Activated CD4-positive, alpha-beta T cell treated with anti-CD3 and anti-CD28 coated beads, Interleukin-2, amount 10 ng/mL, durations not matched to agents 7 days and 5 days (primary cell): Measurements from ENCODE around the gene SLC15A3. TPM values are rescaled to one million over a fixed set of nuclear protein-coding genes. Genes with fewer than 3 reads are reported as not detected.

Experiments
- CTCF ChIA-PET: fragments of 350-600 bp; sonication (Branson Sonifier 250); formaldehyde crosslinking; loops from one replicate; lab custom pipeline; 2021; ENCODE audit warnings: antibody characterized with exemption; lab: Charles Lee
- POLR2A ChIA-PET: fragments of 350-600 bp; sonication (Branson Sonifier 250); formaldehyde crosslinking; loops from one replicate; lab custom pipeline; 2021; ENCODE audit warnings: antibody characterized with exemption; lab: Charles Lee
- DNase-seq: peaks from one replicate; pipeline ENCODE4 v3.0.0-alpha.2; 2020
- H3K27ac Mint-ChIP-seq: one replicate; pipeline ENCODE4 v1.8.0; 2021; ENCODE audit warnings: mild to moderate bottlenecking, moderate library complexity, mixed read lengths
- H3K27me3 Mint-ChIP-seq: one replicate; pipeline ENCODE4 v1.8.0; 2021; ENCODE audit warnings: mixed read lengths
- H3K36me3 Mint-ChIP-seq: one replicate; pipeline ENCODE4 v1.8.0; 2021; ENCODE audit warnings: low read depth, mixed read lengths
- H3K4me1 Mint-ChIP-seq: one replicate; pipeline ENCODE4 v1.8.0; 2021; ENCODE audit warnings: mixed read lengths
- H3K4me3 Mint-ChIP-seq: one replicate; pipeline ENCODE4 v1.8.0; 2021; ENCODE audit warnings: mild to moderate bottlenecking, moderate library complexity, mixed read lengths
- H3K9me3 Mint-ChIP-seq: one replicate; pipeline ENCODE4 v1.8.0; 2021; ENCODE audit warnings: mixed read lengths
- total RNA-seq, 2 experiments: library from RNA; stranded (reverse); gene quantifications; one replicate each; pipeline ENCODE4 v1.2.3, GENCODE V29; 2021

SLC15A3 gene
- total RNA-seq = 1 to 10 TPM; 4.0 to 4.2 TPM

- peak; percentile 50 for DNase-seq
- Mint-ChIP-seq H3K4me1 (peaks cover 32% of the 10 kb centered on the region), H3K9me3 (no peaks in the 10 kb centered on the region), H3K27ac (peak within 1 kb of the TSS; percentile 86), H3K27me3 (peaks cover 16% of the 10 kb centered on the region), H3K4me3 (peak within 1 kb of the TSS; percentile 74), H3K36me3 (no peaks in the 10 kb centered on the region)
- CTCF ChIA-PET = interaction anchor here (1.6 kb wide), 1 partner anchor 14 kb away, joined by 5 read pairs; no protein-coding TSS in a partner anchor
- POLR2A ChIA-PET = no interaction called here
These were observed at the start of gene SLC15A3 for GRCh38 chr11:60951904-60952741. TSS of gene SLC15A3 (minus strand) at chr11:60952176. CDS start at chr11:60951551, 625 bp downstream.

GRCh38 chr11:61000426-61000825, 48.5 kb upstream of the SLC15A3 start:
- Mint-ChIP-seq H3K27me3 (no peaks in the 10 kb centered on the region), H3K9me3 (no peaks in the 10 kb centered on the region), H3K27ac (peak overlapping the region; percentile 54), H3K4me3 (no peak overlapping the region), H3K36me3 (peaks cover 68% of the 10 kb centered on the region), H3K4me1 (peaks cover 76% of the 10 kb centered on the region)
- DNase-seq = no peak
- POLR2A ChIA-PET = no interaction called here
- CTCF ChIA-PET = interaction anchor here (0.7 kb wide), 1 partner anchor 27 kb away, joined by 3 read pairs; no protein-coding TSS in a partner anchor

- POLR2A ChIA-PET = interaction anchor here (0.6 kb wide), 1 partner anchor 85 kb away, joined by 3 read pairs; no protein-coding TSS in a partner anchor
- H3K4me3 Mint-ChIP-seq = no peak overlapping the region
- CTCF ChIA-PET = interaction anchor here (0.9 to 1.8 kb wide), 4 partner anchors 10 to 37 kb away, joined by 3 to 4 read pairs (median 4); partner anchors contain the start of gene CD6
- H3K27me3 Mint-ChIP-seq = no peaks in the 10 kb centered on the region
- H3K9me3 Mint-ChIP-seq = no peaks in the 10 kb centered on the region
- H3K4me1 Mint-ChIP-seq = peaks cover 69% of the 10 kb centered on the region
- peak overlapping the region; percentile 87 for H3K27ac Mint-ChIP-seq
- peaks cover 66% of the 10 kb centered on the region for H3K36me3 Mint-ChIP-seq
- DNase-seq = no peak
These were observed 44.6 kb upstream of the SLC15A3 start for GRCh38 chr11:60996381-60997138.

- H3K27me3 Mint-ChIP-seq = no peaks in the 10 kb centered on the region
- peaks cover 69% of the 10 kb centered on the region for H3K36me3 Mint-ChIP-seq
- CTCF ChIA-PET = interaction anchor here (0.9 to 1.8 kb wide), 4 partner anchors 9 to 38 kb away, joined by 3 to 4 read pairs (median 4); partner anchors contain the start of gene CD6
- peaks cover 72% of the 10 kb centered on the region for H3K4me1 Mint-ChIP-seq
- H3K4me3 Mint-ChIP-seq = no peak overlapping the region
- POLR2A ChIA-PET = no interaction called here
- H3K9me3 Mint-ChIP-seq = no peaks in the 10 kb centered on the region
- DNase-seq = no peak
- H3K27ac Mint-ChIP-seq = peak overlapping the region; percentile 87
These were observed 43.8 kb upstream of the SLC15A3 start for GRCh38 chr11:60995798-60996197.

- Mint-ChIP-seq H3K9me3 (no peaks in the 10 kb centered on the region), H3K36me3 (peaks cover 72% of the 10 kb centered on the region), H3K4me1 (peaks cover 74% of the 10 kb centered on the region), H3K27me3 (no peaks in the 10 kb centered on the region), H3K4me3 (peak overlapping the region; percentile 43), H3K27ac (peak overlapping the region; percentile 87)
- peak; percentile 47 for DNase-seq
- CTCF ChIA-PET = interaction anchor here (1.1 to 1.8 kb wide), 5 partner anchors 10 to 33 kb away, joined by 3 to 9 read pairs (median 5); partner anchors contain the start of gene CD6
- POLR2A ChIA-PET = no interaction called here
These were observed 42.6 kb upstream of the SLC15A3 start for GRCh38 chr11:60994541-60995080.

DNA sequence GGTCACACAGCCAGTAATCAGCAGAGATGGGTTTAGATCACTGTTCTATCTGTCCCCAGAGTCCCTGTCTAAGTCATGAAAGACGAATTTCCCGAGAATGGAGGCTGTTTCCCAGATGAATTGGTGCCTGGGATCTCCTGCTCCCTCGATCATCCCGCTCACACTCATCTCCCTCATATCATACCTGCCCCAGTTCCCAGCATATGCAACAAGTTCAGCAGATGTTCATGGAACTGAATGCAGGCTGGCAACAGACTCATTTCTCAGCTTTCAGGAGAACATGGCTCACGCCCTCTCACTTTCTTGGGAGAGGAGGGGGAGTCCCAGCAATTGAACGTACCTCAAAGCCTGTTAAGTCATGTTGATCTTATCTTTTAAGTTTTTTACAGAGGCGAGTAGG, 41.6 kb upstream of the SLC15A3 start:
- peak overlapping the region; percentile 87 for H3K27ac Mint-ChIP-seq
- CTCF ChIA-PET = interaction anchor here (0.5 to 1.9 kb wide), 7 partner anchors 11 to 135 kb away, joined by 3 to 6 read pairs (median 3); no protein-coding TSS in a partner anchor
- POLR2A ChIA-PET = no interaction called here
- peaks cover 78% of the 10 kb centered on the region for H3K4me1 Mint-ChIP-seq
- peak overlapping the region; percentile 59 for H3K4me3 Mint-ChIP-seq
- peaks cover 78% of the 10 kb centered on the region for H3K36me3 Mint-ChIP-seq
- H3K27me3 Mint-ChIP-seq = no peaks in the 10 kb centered on the region
- DNase-seq = no peak
- no peaks in the 10 kb centered on the region for H3K9me3 Mint-ChIP-seq

DNA sequence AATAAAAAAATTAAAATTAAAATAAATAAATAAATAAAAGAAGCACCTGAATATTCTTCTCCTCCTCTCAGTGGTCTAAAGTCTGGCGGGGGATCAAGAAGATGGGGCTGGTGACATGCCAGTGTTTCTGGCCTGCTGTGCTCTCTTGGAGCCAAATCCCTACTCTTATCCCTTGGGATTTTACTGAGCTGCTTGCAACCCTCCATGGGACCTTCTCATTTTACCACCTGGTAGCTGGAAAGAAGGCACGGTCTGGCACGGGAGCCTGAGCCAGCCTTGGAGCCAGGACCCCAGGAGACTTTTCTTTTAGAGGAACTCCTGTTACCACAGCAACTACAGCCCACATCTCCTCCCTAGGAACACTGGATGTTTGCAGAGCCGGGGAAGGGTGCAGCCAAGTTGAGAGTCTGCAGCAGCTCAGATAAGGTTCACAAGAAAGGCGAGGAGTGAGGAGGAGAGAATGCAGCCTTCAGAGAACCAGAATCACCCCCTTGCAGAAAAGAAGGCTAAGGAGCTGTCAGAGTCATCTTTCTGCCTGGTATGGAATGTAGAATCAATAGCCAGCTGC, 41.0 kb upstream of the SLC15A3 start:
- Mint-ChIP-seq H3K4me3 (peak overlapping the region; percentile 59), H3K9me3 (no peaks in the 10 kb centered on the region), H3K4me1 (peaks cover 78% of the 10 kb centered on the region), H3K27ac (peak overlapping the region; percentile 87), H3K36me3 (peaks cover 78% of the 10 kb centered on the region), H3K27me3 (no peaks in the 10 kb centered on the region)
- ChIA-PET POLR2A (interaction anchor here (0.6 kb wide), 1 partner anchor 77 kb away, joined by 3 read pairs; no protein-coding TSS in a partner anchor), CTCF (interaction anchor here (0.5 to 1.9 kb wide), 8 partner anchors 11 to 136 kb away, joined by 3 to 6 read pairs (median 3); no protein-coding TSS in a partner anchor)
- DNase-seq = no peak

GRCh38 chr11:60991457-60991856, 39.5 kb upstream of the SLC15A3 start:
- ChIA-PET CTCF (interaction anchor here (0.6 to 1.9 kb wide), 6 partner anchors 10 to 349 kb away, joined by 3 to 8 read pairs (median 4); partner anchors contain the start of gene CD6), POLR2A (no interaction called here)

GRCh38 chr11:60989093-60989650, 37.2 kb upstream of the SLC15A3 start:
- no peak for DNase-seq
- Mint-ChIP-seq H3K27me3 (no peaks in the 10 kb centered on the region), H3K4me1 (peaks cover 87% of the 10 kb centered on the region), H3K36me3 (peaks cover 81% of the 10 kb centered on the region), H3K9me3 (no peaks in the 10 kb centered on the region), H3K27ac (peak overlapping the region; percentile 95), H3K4me3 (peak overlapping the region; percentile 42)
- ChIA-PET POLR2A (no interaction called here), CTCF (interaction anchor here (1.1 to 1.4 kb wide), 3 partner anchors 10 to 58 kb away, joined by 3 to 5 read pairs (median 3); no protein-coding TSS in a partner anchor)

More at GRCh38 chr11:60991457-60991856, 39.5 kb upstream of the SLC15A3 start:
- H3K36me3 Mint-ChIP-seq = peaks cover 85% of the 10 kb centered on the region
- DNase-seq = no peak
- H3K4me3 Mint-ChIP-seq = peak overlapping the region; percentile 45
- peak overlapping the region; percentile 77 for H3K27ac Mint-ChIP-seq
- peaks cover 87% of the 10 kb centered on the region for H3K4me1 Mint-ChIP-seq
- H3K9me3 Mint-ChIP-seq = no peaks in the 10 kb centered on the region
- no peaks in the 10 kb centered on the region for H3K27me3 Mint-ChIP-seq

- peaks cover 81% of the 10 kb centered on the region for H3K36me3 Mint-ChIP-seq
- DNase-seq = no peak
These were observed 36.7 kb upstream of the SLC15A3 start for GRCh38 chr11:60988658-60989057.

DNA sequence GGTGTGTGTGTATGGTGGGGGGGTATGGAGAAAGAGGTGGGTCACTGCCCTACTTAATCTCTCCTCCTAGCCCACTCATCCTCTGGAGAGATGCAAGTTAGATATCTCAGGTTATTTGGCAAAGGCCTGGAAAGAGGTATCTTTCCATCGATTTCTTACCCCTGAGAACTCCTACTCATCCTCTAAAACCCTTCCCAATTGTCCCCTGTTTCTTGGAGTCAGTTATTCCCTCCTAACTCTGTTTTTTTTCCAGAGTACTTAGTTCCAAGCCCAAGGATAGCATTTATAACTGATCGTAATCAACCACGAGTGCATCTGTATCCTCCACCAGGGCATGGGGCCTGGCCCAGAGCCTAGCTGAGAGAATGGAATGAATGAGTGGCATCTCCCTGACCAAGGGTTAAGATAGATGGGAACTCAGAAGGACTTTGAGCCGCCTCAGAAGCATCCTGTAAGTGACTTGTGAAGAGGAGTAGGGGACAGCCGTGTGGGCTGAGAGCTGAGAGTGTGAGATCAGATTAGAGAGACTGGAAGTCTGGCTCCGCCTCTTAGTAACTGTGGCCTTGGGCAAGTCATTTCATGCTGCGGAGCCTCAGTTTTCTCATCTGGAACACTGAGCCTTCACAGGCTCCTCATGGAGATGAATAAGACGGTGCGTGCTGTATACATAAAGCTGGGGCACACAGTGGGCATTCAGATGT, 35.8 kb upstream of the SLC15A3 start:
- Mint-ChIP-seq H3K27me3 (no peaks in the 10 kb centered on the region), H3K4me1 (peaks cover 87% of the 10 kb centered on the region), H3K36me3 (peaks cover 80% of the 10 kb centered on the region), H3K9me3 (no peaks in the 10 kb centered on the region), H3K4me3 (peak overlapping the region; percentile 72), H3K27ac (peak overlapping the region; percentile 95)
- POLR2A ChIA-PET = interaction anchor here (0.6 to 1.0 kb wide), 4 partner anchors 17 to 145 kb away, joined by 3 to 5 read pairs (median 3); partner anchors contain the start of gene CD6
- CTCF ChIA-PET = interaction anchor here (1.5 kb wide), 1 partner anchor 171 kb away, joined by 3 read pairs; no protein-coding TSS in a partner anchor
- DNase-seq = peak; percentile 70

More at GRCh38 chr11:60988658-60989057, 36.7 kb upstream of the SLC15A3 start:
- Mint-ChIP-seq H3K27ac (peak overlapping the region; percentile 95), H3K4me1 (peaks cover 87% of the 10 kb centered on the region), H3K4me3 (peak overlapping the region; percentile 42), H3K9me3 (no peaks in the 10 kb centered on the region), H3K27me3 (no peaks in the 10 kb centered on the region)
- CTCF ChIA-PET = interaction anchor here (1.1 to 1.2 kb wide), 2 partner anchors 9 to 15 kb away, joined by 3 to 5 read pairs; no protein-coding TSS in a partner anchor
- POLR2A ChIA-PET = interaction anchor here (0.7 to 1.0 kb wide), 2 partner anchors 17 to 79 kb away, joined by 3 read pairs; partner anchors contain the start of gene CD6
